Measurements from ENCODE around the gene VWA5B1.
"Not testable (repeated sequence)": the region's sequence is repeated elsewhere in the genome, so short reads cannot be mapped to it uniquely, and the experiment has no call there.

The VWA5B1 gene

DNA sequence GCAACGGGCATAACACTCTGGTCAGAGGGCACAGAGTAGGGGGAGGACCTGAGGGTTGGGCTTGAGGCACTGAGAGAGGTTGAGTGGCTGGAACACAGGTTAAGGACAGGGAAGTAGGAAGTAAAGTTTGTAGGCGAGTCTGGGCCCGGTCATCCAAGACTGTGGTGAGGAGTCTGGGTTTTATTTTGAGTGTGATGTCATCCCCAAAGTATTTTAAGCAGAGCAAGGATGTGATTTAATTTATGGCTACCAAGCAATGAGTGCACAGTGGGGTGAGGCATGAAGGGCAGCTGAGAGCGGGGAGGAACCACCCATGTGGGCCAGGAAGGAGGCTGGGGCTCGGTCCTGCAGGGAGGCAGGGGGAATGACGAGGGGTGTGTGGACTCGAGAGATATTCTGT, 11.2 kb upstream of the VWA5B1 start:
- no peak for DNase-seq

GRCh38 chr1:20280341-20280740, 10.3 kb upstream of the VWA5B1 start:
- DNase-seq = no peak

DNA sequence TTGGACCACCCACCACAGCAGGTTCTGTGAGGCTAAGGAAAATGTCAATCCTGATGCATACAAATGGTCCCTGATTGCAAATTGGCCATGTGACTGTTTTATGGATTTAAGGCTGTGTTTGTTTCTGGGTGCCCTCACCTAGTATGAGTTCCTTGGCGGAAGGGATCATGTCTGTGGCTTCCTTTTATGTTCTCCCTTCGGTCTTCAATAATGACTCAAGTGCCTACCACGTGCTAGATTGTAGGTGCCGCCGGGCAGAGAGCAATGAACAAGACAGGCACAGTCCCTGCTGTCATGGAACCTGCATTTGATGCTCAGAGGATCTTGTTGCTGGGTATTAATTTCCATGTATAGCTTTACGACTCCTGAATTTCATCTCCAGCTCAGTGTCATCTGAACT, 9.8 kb upstream of the VWA5B1 start:
- DNase-seq = no peak

DNA sequence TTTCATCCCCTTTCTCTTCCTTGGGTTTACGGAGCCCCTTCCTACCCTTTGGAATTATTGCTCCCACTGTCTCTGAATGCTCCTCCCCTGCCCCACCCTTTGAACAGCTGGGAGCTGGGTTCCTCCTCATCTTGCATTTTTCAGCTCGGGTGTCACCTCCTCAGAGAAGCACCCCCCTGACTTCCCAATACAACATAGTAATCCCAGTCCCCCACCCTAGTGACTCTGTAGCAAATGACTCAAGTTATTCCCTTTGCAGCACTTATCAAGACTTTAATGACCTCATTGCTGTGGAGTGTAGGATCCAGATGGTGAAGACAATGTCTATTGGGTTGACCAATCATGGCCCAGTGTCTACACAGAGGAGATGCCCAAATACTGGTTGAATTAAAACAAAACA, 8.9 kb upstream of the VWA5B1 start:
- DNase-seq = no peak

DNA sequence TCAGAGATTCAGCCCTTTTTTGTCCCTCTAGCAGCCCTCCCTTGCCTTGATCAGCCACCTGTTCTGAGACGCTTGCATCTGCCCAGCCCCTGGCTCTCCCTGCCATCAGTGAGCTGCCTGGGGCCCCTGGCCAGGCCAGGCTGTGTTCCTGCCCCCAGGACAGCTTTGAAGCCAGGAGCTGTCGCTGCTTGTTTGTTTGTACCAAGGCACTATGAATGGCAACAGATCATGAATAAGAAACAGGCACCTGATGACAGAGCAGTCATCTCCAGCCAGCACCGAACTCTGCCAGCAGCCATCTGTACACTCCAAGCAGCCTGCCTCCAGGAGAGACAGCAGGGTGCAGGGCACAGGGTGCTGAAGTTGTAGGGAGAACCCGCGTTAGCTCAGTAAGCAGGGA, 8.1 kb upstream of the VWA5B1 start:
- DNase-seq = no peak

DNA sequence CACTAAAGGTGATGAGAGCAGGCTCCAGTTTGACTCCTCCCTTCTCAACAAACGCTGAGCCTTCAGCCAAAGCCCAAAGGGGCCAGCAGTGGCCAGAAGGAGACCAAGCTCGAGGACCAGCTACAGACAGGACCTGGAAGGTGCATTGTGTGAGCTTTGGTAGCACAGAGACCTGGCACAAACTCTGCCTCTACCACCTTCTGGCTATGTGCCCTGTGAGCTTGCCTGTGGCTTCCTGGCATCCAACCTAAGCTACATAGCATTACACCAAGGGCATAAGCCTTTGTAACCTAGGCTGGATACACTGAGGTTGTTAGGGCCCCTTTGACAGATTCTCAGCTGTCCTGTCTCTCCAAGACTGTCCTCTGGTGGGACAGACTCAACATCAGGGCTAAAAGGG, 6.6 kb upstream of the VWA5B1 start:
- no peak for DNase-seq

DNA sequence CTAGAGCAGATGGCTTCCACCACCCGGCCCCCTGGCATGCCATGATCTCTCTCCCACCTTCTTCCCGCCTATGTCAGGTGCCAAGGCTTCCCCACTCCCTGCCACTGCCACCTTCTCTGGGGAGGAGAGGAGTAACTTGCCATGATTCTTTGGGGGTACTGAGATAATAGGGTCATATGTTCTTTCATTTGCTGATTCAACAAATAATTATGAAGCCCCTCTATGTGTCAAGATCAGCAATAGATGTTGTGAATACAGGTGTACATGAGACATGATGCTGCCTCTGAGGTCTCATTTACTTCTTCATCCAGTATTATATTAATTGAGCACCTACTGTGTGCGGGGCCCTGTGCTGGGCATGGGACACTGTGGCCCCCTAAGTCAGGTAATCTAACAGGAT, 6.0 kb upstream of the VWA5B1 start:
- DNase-seq = no peak

- no peak for DNase-seq
Observed at GRCh38 chr1:20285510-20285909, 5.2 kb upstream of the VWA5B1 start.

DNA sequence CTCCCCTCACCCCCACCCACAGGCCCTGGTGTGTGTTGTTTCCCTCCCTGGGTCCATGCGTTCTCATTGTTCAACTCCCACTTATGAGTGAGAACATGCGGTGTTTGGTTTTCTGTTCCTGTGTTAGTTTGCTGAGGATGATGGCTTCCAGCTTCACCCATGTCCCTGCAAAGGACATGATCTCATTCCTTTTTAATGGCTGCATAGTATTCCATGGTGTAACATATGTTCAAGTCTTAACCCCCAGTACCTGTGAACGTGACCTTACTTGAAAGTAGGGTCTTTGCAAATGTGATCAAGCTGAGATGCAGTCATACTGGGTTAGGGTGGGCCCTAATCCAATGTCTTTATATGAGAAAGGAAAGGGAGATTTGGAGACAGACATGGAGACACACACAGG, 3.0 kb upstream of the VWA5B1 start:
- not testable (repeated sequence) for DNase-seq

DNA sequence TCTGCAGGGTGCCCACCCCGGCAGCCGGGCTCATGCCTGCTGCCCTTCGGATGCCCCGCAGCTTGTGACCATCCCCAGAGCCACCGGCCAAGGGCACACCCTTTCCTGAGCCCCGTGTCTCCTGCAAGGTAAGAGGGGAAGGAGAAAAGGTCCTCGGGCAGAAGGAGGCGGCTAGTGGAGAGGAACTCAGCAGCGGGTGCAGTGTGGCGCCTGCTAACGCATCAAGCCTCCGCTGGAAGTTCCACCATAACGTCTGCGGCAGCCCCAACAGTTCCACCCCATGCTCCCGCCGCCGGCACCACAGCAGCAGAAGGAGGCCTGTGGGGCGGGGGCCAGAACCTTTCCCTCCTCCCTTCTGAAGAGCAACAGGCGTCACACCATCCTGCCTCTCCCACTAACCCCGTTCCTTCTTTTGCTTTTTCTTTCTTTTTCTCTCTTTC, 990 bp downstream of the VWA5B1 start:
- DNase-seq = no peak

GRCh38 chr1:20298626-20299025, 8.0 kb downstream of the VWA5B1 start:
- DNase-seq = no peak

GRCh38 chr1:20301463-20302107, 10.9 kb downstream of the VWA5B1 start:
- DNase-seq = no peak

DNA sequence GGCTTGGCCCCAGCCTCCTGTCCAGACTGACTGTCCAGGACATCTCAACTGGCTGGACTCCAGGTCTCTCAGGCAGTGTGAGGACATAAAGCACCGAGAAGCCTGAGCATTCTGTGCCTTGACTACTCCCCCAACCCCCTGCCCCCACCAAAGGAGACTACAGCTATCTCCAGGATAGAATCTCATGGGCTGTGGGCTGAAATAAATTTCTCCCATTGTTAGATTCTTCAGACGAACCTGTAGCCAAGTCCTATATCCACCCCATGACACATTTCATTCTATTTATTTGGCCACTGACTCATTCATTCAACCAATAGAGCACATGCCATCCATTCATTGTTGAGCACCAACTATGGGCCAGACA, 11.4 kb downstream of the VWA5B1 start:
- no peak for DNase-seq

- DNase-seq = no peak
Observed at GRCh38 chr1:20307026-20307425, 16.4 kb downstream of the VWA5B1 start.

DNA sequence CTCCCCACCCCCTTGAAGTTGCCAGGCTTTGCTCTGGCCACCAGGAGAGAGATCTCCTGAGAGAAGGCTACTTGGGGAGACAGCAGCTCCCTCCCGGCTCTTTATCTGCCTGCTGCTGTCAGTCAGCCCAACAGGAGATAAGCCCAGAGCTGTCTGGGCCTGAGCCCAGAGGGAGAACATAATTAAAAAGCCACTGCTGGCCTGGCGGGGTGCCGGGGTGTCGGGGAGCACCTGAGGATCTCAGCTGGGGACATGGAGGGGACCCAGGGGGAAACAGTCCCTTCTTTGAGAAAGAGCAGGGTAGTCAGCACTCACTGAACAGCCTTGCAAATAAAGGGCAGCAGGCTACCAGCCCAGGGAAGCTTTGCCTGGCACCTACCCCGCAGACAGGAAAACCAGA, 17.9 kb downstream of the VWA5B1 start:
- DNase-seq = no peak

DNA sequence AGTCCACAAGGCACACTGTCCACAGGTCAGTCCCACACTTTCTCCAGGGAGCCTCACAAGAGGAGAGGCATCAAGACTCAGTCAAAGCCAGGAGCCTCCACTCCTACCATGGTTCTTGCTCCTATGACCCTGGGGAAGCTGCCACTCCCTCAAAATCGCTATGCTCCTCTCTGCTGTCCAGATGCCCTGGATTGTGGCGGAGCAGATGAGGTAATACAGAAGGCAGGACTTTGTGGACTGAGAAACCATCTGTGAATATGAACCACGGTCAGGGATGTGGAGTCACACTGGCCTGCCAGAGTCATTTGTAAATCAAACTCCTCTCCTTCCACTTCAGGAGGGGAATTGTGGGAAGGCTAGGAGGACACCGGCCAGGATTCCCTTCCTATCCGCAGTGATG, 20.6 kb downstream of the VWA5B1 start:
- DNase-seq = no peak

GRCh38 chr1:20312310-20312709, 21.6 kb downstream of the VWA5B1 start:
- DNase-seq = no peak

DNA sequence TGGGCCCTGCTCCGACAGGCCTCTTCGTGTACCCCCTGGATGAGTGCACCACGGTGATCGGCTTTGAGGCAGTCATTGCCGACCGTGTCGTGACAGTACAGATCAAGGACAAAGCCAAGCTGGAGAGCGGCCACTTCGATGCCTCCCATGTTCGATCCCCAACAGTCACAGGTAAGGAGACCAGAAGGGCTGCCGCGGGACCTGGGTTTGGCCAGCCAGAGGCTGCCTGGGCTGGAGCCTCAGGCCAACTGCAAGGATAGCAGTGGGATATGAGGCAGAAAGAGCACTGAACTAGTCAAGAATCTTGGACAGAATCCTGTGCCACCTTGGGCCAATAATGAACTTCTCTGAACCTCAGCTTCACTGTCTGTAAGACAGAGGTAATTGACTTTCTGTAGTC, 22.1 kb downstream of the VWA5B1 start:
- no peak for DNase-seq

DNA sequence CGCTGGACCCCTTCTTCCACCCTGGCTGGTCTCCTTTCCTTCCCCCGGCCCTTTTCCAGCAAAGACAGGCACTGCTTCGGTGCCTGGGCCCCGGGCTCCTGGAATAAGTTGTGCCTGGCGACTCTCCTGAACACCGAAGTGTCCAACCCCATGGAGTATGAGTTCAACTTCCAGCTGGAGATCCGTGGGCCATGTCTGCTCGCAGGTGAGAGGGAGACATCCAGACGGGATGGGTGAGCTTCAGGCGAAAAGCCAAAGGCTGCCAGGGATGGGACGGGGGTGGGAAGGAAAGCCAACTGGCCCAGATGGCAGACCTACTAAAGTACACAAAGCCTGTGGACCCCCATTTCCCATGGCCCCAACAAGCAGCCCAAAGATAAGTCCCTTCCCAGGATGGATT, 26.8 kb downstream of the VWA5B1 start:
- DNase-seq = no peak

DNA sequence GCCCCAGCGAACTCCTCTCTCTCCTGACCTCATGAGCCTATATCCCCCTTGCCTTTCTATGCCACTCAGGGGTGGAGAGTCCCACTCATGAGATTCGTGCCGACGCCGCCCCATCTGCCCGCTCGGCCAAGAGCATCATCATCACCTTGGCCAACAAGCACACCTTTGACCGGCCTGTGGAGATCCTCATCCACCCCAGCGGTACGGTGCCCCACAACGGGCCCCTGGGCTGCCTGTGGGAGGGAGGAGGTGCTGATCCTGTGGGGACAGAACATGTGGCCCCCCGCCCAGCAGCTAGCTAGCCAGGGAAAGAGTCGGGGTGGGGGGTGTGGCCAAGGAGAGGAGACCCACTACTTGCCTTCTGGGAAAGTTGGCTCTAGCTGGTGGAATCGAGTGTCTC, 27.8 kb downstream of the VWA5B1 start:
- no peak for DNase-seq

DNA sequence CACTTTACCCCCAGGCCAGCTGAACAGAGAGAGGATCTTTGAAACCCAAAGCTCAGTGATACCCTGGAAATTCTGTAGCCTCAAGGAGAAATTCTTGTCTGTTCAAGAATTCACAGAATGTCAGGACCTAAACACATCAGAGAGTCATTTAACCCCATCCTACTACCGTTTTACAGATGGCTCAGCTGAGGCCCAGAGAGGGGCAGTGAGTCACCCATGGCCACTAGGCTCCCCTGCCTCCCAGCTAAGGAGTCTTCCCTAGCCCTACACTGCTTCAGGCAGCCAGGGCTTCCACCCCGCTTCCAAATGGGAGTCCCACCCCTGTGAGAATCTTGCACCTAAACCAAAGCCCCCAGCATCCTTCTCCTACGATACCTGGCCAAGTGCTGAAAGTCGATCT, 28.3 kb downstream of the VWA5B1 start:
- no peak for DNase-seq

DNA sequence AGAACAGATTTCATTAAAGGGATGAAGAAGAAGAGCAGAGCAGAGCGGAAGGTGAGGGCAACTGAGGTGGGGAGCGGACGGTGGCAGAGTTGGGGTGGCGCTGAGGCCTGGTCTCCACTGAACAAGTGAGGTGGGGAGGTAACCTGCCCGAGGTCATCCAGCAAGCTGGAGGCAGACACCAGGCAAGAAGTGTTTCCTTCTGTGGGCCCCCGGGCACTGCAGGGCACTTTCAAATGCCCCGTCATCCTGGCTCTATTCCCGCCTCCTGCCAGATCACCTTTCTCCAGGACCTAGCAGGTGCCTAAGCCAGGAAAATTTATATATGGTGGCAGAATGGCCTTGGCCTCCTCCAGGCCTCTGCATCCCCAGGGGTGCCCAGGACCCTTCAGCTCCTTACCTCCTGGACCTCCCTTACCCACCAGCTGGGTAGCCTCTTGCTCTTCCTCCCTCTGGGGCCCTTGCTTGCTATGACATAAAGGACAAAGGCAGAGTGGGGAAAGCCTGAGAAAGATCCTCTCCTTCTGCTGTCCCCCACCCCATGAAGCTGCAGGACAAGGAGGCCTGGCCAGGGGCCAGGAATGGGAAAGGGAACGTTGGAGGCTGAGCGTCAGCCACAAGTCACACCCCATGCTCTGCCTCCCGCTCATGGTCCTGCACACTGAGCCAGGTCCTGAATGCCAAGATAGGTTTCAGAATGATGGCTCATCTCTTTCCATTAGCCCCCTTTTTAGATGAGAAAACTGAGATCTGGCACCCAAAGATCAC, 29.0 kb downstream of the VWA5B1 start:
- no peak for DNase-seq

DNA sequence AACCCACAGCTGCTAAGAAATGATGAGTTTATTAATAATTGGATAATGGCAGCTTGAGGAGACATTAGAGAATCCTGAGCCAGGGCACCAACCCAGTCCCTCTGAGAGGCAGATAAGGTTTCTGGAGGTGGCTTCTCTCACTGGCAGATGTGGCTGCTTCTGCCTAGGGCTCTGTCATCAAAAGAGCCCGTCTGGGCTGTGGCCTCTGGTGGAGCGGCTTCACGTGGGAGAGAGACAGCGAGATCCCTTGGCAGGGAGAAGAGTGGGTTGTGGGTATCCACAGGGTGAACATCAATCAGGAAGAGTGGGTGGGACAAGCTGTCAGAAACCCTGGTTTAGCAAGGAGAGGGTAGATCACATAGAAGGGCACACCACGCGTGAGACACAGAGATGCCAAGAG, 30.0 kb downstream of the VWA5B1 start:
- DNase-seq = no peak

- no peak for DNase-seq
Observed at GRCh38 chr1:20321573-20321972, 30.9 kb downstream of the VWA5B1 start.
